Adipocyte (in vitro differentiated cells): ENCODE measurements around the gene ZNF862.

Experiments
- DNase-seq: peaks from one replicate; pipeline ENCODE4 v3.0.0-alpha.2; 2015; ENCODE audit warnings: low read depth
- H3K27me3 ChIP-seq: replicated peaks from 2 replicates; pipeline ENCODE4 v1.7.0; 2013; ENCODE audit warnings: mild to moderate bottlenecking, low read length, moderate library complexity; ENCODE audit not compliant: control insufficient read depth, insufficient read depth
- H3K36me3 ChIP-seq: 2 replicates; pipeline ENCODE4 v1.7.0; 2013; ENCODE audit warnings: low read length, mild to moderate bottlenecking, moderate library complexity; ENCODE audit not compliant: control insufficient read depth, insufficient read depth, severe bottlenecking
- H3K4me1 ChIP-seq: 2 replicates; pipeline ENCODE4 v1.7.0; 2013; ENCODE audit warnings: mild to moderate bottlenecking, low read length, moderate library complexity; ENCODE audit not compliant: control insufficient read depth, insufficient read depth
- H3K4me3 ChIP-seq: 2 replicates; pipeline ENCODE4 v1.7.0; 2013; ENCODE audit warnings: mild to moderate bottlenecking, low read length, moderate library complexity
- H3K9ac ChIP-seq: 2 replicates; pipeline ENCODE4 v1.7.0; 2013; ENCODE audit warnings: mild to moderate bottlenecking, low read length, moderate library complexity
- H3K9me3 ChIP-seq: 2 replicates; pipeline ENCODE4 v1.7.0; 2013; ENCODE audit warnings: mild to moderate bottlenecking, low read length, moderate library complexity; ENCODE audit not compliant: control insufficient read depth

The ZNF862 gene

GRCh38 chr7:149811831-149812490 is 26.2 kb upstream of the ZNF862 start:
- peaks cover 32% of the 10 kb centered on the region for H3K27me3 ChIP-seq
- DNase-seq = no peak
- H3K36me3 ChIP-seq = no peaks in the 10 kb centered on the region

GRCh38 chr7:149813254-149814035 is 24.7 kb upstream of the ZNF862 start:
- no peak for DNase-seq
- Histone ChIP-seq H3K9me3 (no peaks in the 10 kb centered on the region), H3K4me3 (no peak overlapping the region), H3K4me1 (no peaks in the 10 kb centered on the region), H3K9ac (no peak overlapping the region), H3K27me3 (peaks cover 24% of the 10 kb centered on the region), H3K36me3 (no peaks in the 10 kb centered on the region)

More at GRCh38 chr7:149811831-149812490, 26.2 kb upstream of the ZNF862 start:
- H3K9me3 ChIP-seq = no peaks in the 10 kb centered on the region
- no peak overlapping the region for H3K4me3 ChIP-seq
- no peak overlapping the region for H3K9ac ChIP-seq
- no peaks in the 10 kb centered on the region for H3K4me1 ChIP-seq

GRCh38 chr7:149814494-149814893 is 23.7 kb upstream of the ZNF862 start:
- H3K36me3 ChIP-seq = no peaks in the 10 kb centered on the region
- no peak overlapping the region for H3K9ac ChIP-seq
- no peaks in the 10 kb centered on the region for H3K4me1 ChIP-seq
- H3K4me3 ChIP-seq = no peak overlapping the region
- no peak for DNase-seq
- no peaks in the 10 kb centered on the region for H3K9me3 ChIP-seq
- peaks cover 21% of the 10 kb centered on the region for H3K27me3 ChIP-seq

GRCh38 chr7:149815121-149815520 is 23.1 kb upstream of the ZNF862 start:
- Histone ChIP-seq H3K36me3 (no peaks in the 10 kb centered on the region), H3K27me3 (peaks cover 15% of the 10 kb centered on the region), H3K9ac (no peak overlapping the region), H3K9me3 (no peaks in the 10 kb centered on the region), H3K4me3 (no peak overlapping the region), H3K4me1 (no peaks in the 10 kb centered on the region)
- DNase-seq = no peak

- no peaks in the 10 kb centered on the region for H3K9me3 ChIP-seq
- no peak for DNase-seq
- no peaks in the 10 kb centered on the region for H3K36me3 ChIP-seq
- peaks cover 14% of the 10 kb centered on the region for H3K27me3 ChIP-seq
- H3K9ac ChIP-seq = no peak overlapping the region
- H3K4me3 ChIP-seq = no peak overlapping the region
- H3K4me1 ChIP-seq = no peaks in the 10 kb centered on the region
These were observed 22.4 kb upstream of the ZNF862 start for GRCh38 chr7:149815661-149816266.

- no peaks in the 10 kb centered on the region for H3K4me1 ChIP-seq
- H3K9ac ChIP-seq = no peak overlapping the region
- peaks cover 18% of the 10 kb centered on the region for H3K27me3 ChIP-seq
- no peak overlapping the region for H3K4me3 ChIP-seq
- H3K36me3 ChIP-seq = no peaks in the 10 kb centered on the region
- no peak for DNase-seq
- no peaks in the 10 kb centered on the region for H3K9me3 ChIP-seq
These were observed 21.9 kb upstream of the ZNF862 start for GRCh38 chr7:149816267-149816751.

GRCh38 chr7:149816794-149817193 is 21.4 kb upstream of the ZNF862 start:
- no peak for DNase-seq
- no peaks in the 10 kb centered on the region for H3K36me3 ChIP-seq
- H3K4me3 ChIP-seq = no peak overlapping the region
- no peaks in the 10 kb centered on the region for H3K9me3 ChIP-seq
- no peaks in the 10 kb centered on the region for H3K4me1 ChIP-seq
- H3K9ac ChIP-seq = no peak overlapping the region
- H3K27me3 ChIP-seq = peaks cover 13% of the 10 kb centered on the region

- H3K4me1 ChIP-seq = no peaks in the 10 kb centered on the region
- no peak overlapping the region for H3K4me3 ChIP-seq
- no peak overlapping the region for H3K9ac ChIP-seq
- no peaks in the 10 kb centered on the region for H3K9me3 ChIP-seq
- H3K36me3 ChIP-seq = no peaks in the 10 kb centered on the region
- no peak for DNase-seq
- H3K27me3 ChIP-seq = peaks cover 10% of the 10 kb centered on the region
These were observed 20.8 kb upstream of the ZNF862 start for GRCh38 chr7:149817301-149817771.

- Histone ChIP-seq H3K9ac (no peak overlapping the region), H3K4me3 (no peak overlapping the region), H3K9me3 (no peaks in the 10 kb centered on the region), H3K27me3 (peaks cover 12% of the 10 kb centered on the region), H3K4me1 (no peaks in the 10 kb centered on the region), H3K36me3 (no peaks in the 10 kb centered on the region)
- DNase-seq = no peak
These were observed 20.2 kb upstream of the ZNF862 start for GRCh38 chr7:149817836-149818535.

- Histone ChIP-seq H3K4me3 (no peak overlapping the region), H3K36me3 (no peaks in the 10 kb centered on the region), H3K27me3 (peaks cover 16% of the 10 kb centered on the region), H3K9me3 (no peaks in the 10 kb centered on the region), H3K4me1 (no peaks in the 10 kb centered on the region), H3K9ac (no peak overlapping the region)
- DNase-seq = no peak
These were observed 19.7 kb upstream of the ZNF862 start for GRCh38 chr7:149818536-149818840.
